SK-N-SH (cell line): ENCODE measurements around the gene TPRG1. TPM values are rescaled to one million over a fixed set of nuclear protein-coding genes. Genes with fewer than 3 reads are reported as not detected.

Experiments used
- CTCF ChIA-PET: fragments of 300-600, 350-600 bp; formaldehyde crosslinking; extraction: SDS; loops from one replicate; lab custom pipeline; 2021; lab: Yijun Ruan, JAX
- POLR2A ChIA-PET: fragments of 350-600 bp; sonication (Branson Sonifier 250); formaldehyde crosslinking; extraction: SDS; loops from one replicate; lab custom pipeline; 2020; ENCODE audit warnings: antibody characterized with exemption, inconsistent platforms; lab: Yijun Ruan, JAX
- DNase-seq: peaks from one replicate; pipeline ENCODE4 v3.0.0; 2012
- H2AFZ ChIP-seq: fragments of 200-600 bp; sonication (generic); 2 replicates; pipeline ENCODE4 v1.8.1; 2016; ENCODE audit warnings: antibody characterized with exemption, mild to moderate bottlenecking, low read depth
- H3F3A ChIP-seq: fragments of 200-600 bp; sonication (generic); replicated peaks from 2 replicates; pipeline ENCODE3; 2016; ENCODE audit warnings: antibody characterized with exemption, mild to moderate bottlenecking; ENCODE audit not compliant: insufficient read depth
- H3K27ac ChIP-seq, 2 experiments: fragments of 200-500 bp in 1 of 2; fragments of 200-600 bp in 1 of 2; sonication (Bioruptor generic) in 1 of 2; sonication (generic), shearing (Covaris generic) in 1 of 2; 2 replicates each; pipeline versions ENCODE4 v1.5.1 to v1.6.1; 2014 to 2016; ENCODE audit warnings: low read depth in 2 of 2, inconsistent platforms in 1 of 2, low read length in 1 of 2, mild to moderate bottlenecking in 1 of 2, mixed read lengths in 1 of 2
- H3K27me3 ChIP-seq: fragments of 200-600 bp; sonication (generic), shearing (Covaris generic); 2 replicates; pipeline ENCODE4 v1.6.1; 2016; ENCODE audit warnings: mixed run types; ENCODE audit not compliant: insufficient read depth
- H3K36me3 ChIP-seq, 2 experiments: fragments of 200-500 bp in 1 of 2; fragments of 200-600 bp in 1 of 2; sonication (Bioruptor generic) in 1 of 2; sonication (generic) in 1 of 2; replicated peaks in 1 of 2; 2 replicates each; pipeline versions ENCODE3 to v1.5.1; 2014 to 2016; ENCODE audit warnings: low read length in 1 of 2, mild to moderate bottlenecking in 1 of 2; ENCODE audit not compliant: insufficient read depth in 2 of 2, control insufficient read depth in 1 of 2
- H3K4me1 ChIP-seq, 2 experiments: fragments of 200-500 bp in 1 of 2; fragments of 200-600 bp in 1 of 2; sonication (Bioruptor generic) in 1 of 2; sonication (generic), shearing (Covaris generic) in 1 of 2; 2 replicates each; pipeline versions ENCODE4 v1.5.1 to v1.6.1; 2014 to 2016; ENCODE audit warnings: low read depth in 1 of 2, low read length in 1 of 2, mixed run types in 1 of 2; ENCODE audit not compliant: insufficient read depth in 2 of 2, control insufficient read depth in 1 of 2
- H3K4me2 ChIP-seq: fragments of 200-600 bp; sonication (generic), shearing (Covaris generic); 2 replicates; pipeline ENCODE4 v1.6.1; 2017; ENCODE audit warnings: mixed run types
- H3K4me3 ChIP-seq, 2 experiments: fragments of 200-500 bp in 1 of 2; fragments of 200-600 bp in 1 of 2; sonication (Bioruptor generic) in 1 of 2; sonication (generic), shearing (Covaris generic) in 1 of 2; 2 replicates each; pipeline versions ENCODE4 v1.5.1 to v1.8.1; 2014 to 2016; ENCODE audit warnings: low read depth in 2 of 2, inconsistent platforms in 1 of 2, low read length in 1 of 2, mild to moderate bottlenecking in 1 of 2, mixed read lengths in 1 of 2, moderate library complexity in 1 of 2
- H3K79me2 ChIP-seq: fragments of 200-600 bp; sonication (generic); 2 replicates; pipeline ENCODE4 v1.8.1; 2017; ENCODE audit warnings: mild to moderate bottlenecking; ENCODE audit not compliant: insufficient read depth
- H3K9ac ChIP-seq: fragments of 200-600 bp; sonication (generic); 2 replicates; pipeline ENCODE4 v1.6.1; 2017; ENCODE audit warnings: mixed run types
- H3K9me2 ChIP-seq: fragments of 200-600 bp; sonication (generic); 2 replicates; pipeline ENCODE4 v1.6.1; 2017; ENCODE audit warnings: mixed run types
- H3K9me3 ChIP-seq: fragments of 200-600 bp; sonication (generic); 2 replicates; pipeline ENCODE4 v1.6.1; 2017; ENCODE audit warnings: mixed run types, mild to moderate bottlenecking, moderate library complexity
- H4K20me1 ChIP-seq: fragments of 200-600 bp; sonication (generic); 2 replicates; pipeline ENCODE4 v1.6.1; 2017; ENCODE audit warnings: mild to moderate bottlenecking, mixed run types; ENCODE audit not compliant: insufficient read depth
- CHD2 ChIP-seq: fragments of 150-350 bp; IDR thresholded peaks from 2 replicates; pipeline ENCODE4 v1.6.1; 2018; ENCODE audit warnings: low read length; ENCODE audit not compliant: partially characterized antibody
- ELF1 ChIP-seq: IDR thresholded peaks from 2 replicates; pipeline ENCODE4 v1.4.0; 2012
- EP300 ChIP-seq, 2 experiments: IDR thresholded peaks; 2 replicates each; pipeline versions ENCODE4 v1.4.0 to v1.6.1; 2012; ENCODE audit warnings: borderline replicate concordance in 1 of 2, low read depth in 1 of 2, low read length in 1 of 2
- EZH2phosphoT487 ChIP-seq: fragments of 200-600 bp; sonication (generic); IDR thresholded peaks from 2 replicates; pipeline ENCODE4 v1.6.1; 2017; ENCODE audit warnings: low read depth, mixed run types, mild to moderate bottlenecking, antibody characterized with exemption, moderate library complexity, borderline replicate concordance
- FOXJ3 ChIP-seq: sonication (generic); formaldehyde crosslinking; IDR thresholded peaks from 2 replicates; pipeline ENCODE4 v1.5.1; 2020; ENCODE audit warnings: mild to moderate bottlenecking, missing genetic modification reagents
- NRF1 ChIP-seq: IDR thresholded peaks from 2 replicates; pipeline ENCODE4 v1.6.1; 2012; ENCODE audit warnings: low read depth, mild to moderate bottlenecking, low read length
- POLR2AphosphoS5 ChIP-seq: IDR thresholded peaks from 2 replicates; pipeline ENCODE4 v1.6.1; 2012; ENCODE audit warnings: low read depth, low read length
- RXRA ChIP-seq: IDR thresholded peaks from 2 replicates; pipeline ENCODE4 v1.4.0; 2012; ENCODE audit warnings: low read depth, mild to moderate bottlenecking, borderline replicate concordance
- SIN3A ChIP-seq: IDR thresholded peaks from 2 replicates; pipeline ENCODE4 v1.6.1; 2012; ENCODE audit warnings: low read depth, mild to moderate bottlenecking, low read length, moderate library complexity, borderline replicate concordance
- SMC3 ChIP-seq: IDR thresholded peaks from 2 replicates; pipeline ENCODE4 v1.6.1; 2012; ENCODE audit warnings: low read depth, low read length, improper control_type of control experiment
- TCF12 ChIP-seq: IDR thresholded peaks from 2 replicates; pipeline ENCODE4 v1.4.0; 2012
- USF1 ChIP-seq: IDR thresholded peaks from 2 replicates; pipeline ENCODE4 v1.4.0; 2012; ENCODE audit warnings: low read depth, borderline replicate concordance
- ZBTB33 ChIP-seq: IDR thresholded peaks from 2 replicates; pipeline ENCODE4 v1.4.0; 2012; ENCODE audit warnings: low read depth, borderline replicate concordance
- WGBS: methylation state at CpG from one replicate; pipeline ENCODE4 v1.1.6; 2017; ENCODE audit warnings: low lambda C conversion rate; 5-methylcytosine and 5-hydroxymethylcytosine counted together
- polyA plus RNA-seq, 3 experiments: library from polyadenylated mRNA; depleted of rRNA; stranded (reverse); fragments of >200 nt; gene quantifications; 2 replicates each; pipeline ENCODE4 v1.2.3, GENCODE V29; 2012
- TF ChIP-seq, protein P1 (sequence below): IDR thresholded peaks from 2 replicates; pipeline ENCODE4; 2012
- TF ChIP-seq, protein P2 (sequence below): fragments of 200-600 bp; sonication (generic); IDR thresholded peaks from 2 replicates; pipeline ENCODE4 v1.6.1; 2017; ENCODE audit warnings: antibody characterized with exemption, mild to moderate bottlenecking, moderate library complexity
- TF ChIP-seq, protein P3 (sequence below): IDR thresholded peaks from 2 replicates; pipeline ENCODE4 v1.6.1; 2012; ENCODE audit warnings: mild to moderate bottlenecking, low read depth, low read length, moderate library complexity

Gene TPRG1
- polyA plus RNA-seq, 1 of the 3 experiments (the other 2 are of a cell fraction): 0.64 TPM

GRCh38 chr3:189160519-189161309 is 11.1 kb upstream of the TPRG1 start:
- no peaks in the 10 kb centered on the region for H3F3A ChIP-seq
- H3K4me1 ChIP-seq: no peaks in the 10 kb centered on the region
- H3K9me3 ChIP-seq: no peaks in the 10 kb centered on the region
- WGBS: 18% methylated on average over 8 of the region's 8 CpGs
- no peak overlapping the region for H3K27ac ChIP-seq
- no peaks in the 10 kb centered on the region for H3K79me2 ChIP-seq
- no peaks in the 10 kb centered on the region for H3K36me3 ChIP-seq
- H3K27me3 ChIP-seq: peaks cover 7% of the 10 kb centered on the region; the same call in 1 of the 2 replicates
- no peak overlapping the region for H2AFZ ChIP-seq
- CTCF ChIA-PET: interaction anchor here (1.0 to 3.9 kb wide), 3 partner anchors 12 to 1421 kb away, joined by 3 to 17 read pairs (median 3); no protein-coding TSS in a partner anchor
- TF ChIP-seq, protein P1, sequence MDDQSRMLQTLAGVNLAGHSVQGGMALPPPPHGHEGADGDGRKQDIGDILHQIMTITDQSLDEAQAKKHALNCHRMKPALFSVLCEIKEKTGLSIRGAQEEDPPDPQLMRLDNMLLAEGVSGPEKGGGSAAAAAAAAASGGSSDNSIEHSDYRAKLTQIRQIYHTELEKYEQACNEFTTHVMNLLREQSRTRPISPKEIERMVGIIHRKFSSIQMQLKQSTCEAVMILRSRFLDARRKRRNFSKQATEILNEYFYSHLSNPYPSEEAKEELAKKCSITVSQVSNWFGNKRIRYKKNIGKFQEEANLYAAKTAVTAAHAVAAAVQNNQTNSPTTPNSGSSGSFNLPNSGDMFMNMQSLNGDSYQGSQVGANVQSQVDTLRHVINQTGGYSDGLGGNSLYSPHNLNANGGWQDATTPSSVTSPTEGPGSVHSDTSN: no peak
- TF ChIP-seq, protein P2, sequence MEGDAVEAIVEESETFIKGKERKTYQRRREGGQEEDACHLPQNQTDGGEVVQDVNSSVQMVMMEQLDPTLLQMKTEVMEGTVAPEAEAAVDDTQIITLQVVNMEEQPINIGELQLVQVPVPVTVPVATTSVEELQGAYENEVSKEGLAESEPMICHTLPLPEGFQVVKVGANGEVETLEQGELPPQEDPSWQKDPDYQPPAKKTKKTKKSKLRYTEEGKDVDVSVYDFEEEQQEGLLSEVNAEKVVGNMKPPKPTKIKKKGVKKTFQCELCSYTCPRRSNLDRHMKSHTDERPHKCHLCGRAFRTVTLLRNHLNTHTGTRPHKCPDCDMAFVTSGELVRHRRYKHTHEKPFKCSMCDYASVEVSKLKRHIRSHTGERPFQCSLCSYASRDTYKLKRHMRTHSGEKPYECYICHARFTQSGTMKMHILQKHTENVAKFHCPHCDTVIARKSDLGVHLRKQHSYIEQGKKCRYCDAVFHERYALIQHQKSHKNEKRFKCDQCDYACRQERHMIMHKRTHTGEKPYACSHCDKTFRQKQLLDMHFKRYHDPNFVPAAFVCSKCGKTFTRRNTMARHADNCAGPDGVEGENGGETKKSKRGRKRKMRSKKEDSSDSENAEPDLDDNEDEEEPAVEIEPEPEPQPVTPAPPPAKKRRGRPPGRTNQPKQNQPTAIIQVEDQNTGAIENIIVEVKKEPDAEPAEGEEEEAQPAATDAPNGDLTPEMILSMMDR: no peak
- TF ChIP-seq SMC3 (no peak), USF1 (no peak)
- no peaks in the 10 kb centered on the region for H3K9me2 ChIP-seq
- H3K4me2 ChIP-seq: no peak overlapping the region
- no peak overlapping the region for H3K9ac ChIP-seq
- POLR2A ChIA-PET: no interaction called here
- no peak overlapping the region for H3K4me3 ChIP-seq
- no peak for DNase-seq
- H4K20me1 ChIP-seq: no peaks in the 10 kb centered on the region

DNA sequence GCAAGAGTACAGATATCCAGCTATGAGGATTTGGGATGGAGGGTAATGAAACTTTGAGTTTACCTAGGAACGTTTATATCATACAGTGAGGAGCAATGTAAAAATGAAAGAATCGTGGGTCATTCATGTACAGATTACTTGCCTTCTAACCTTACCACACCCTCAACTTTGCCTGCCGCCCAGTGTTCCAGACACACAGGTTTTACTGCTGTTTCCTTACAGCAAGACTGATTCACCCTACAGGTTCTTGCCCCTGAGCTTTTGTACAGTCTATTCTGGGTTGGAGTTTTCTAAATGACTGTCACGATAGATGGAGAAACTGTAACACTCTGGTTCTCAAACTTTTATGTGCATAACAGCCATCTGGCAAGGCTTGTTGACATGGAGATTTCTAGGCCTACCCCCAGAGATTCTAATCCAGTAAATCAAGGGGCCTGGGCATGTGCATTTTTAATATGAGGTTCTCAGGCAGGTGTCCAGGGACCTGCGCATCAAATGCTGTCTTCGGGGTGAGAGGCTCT is 6.6 kb upstream of the TPRG1 start:
- no peak overlapping the region for H3K4me3 ChIP-seq
- no peaks in the 10 kb centered on the region for H3K4me1 ChIP-seq
- H3K79me2 ChIP-seq: no peaks in the 10 kb centered on the region
- CTCF ChIA-PET: interaction anchor here (1.1 to 1.3 kb wide), 2 partner anchors 1425 to 2000 kb away, joined by 3 to 6 read pairs; no protein-coding TSS in a partner anchor
- H3K9me3 ChIP-seq: no peaks in the 10 kb centered on the region
- no peak overlapping the region for H3K27ac ChIP-seq
- no peaks in the 10 kb centered on the region for H3K36me3 ChIP-seq
- H2AFZ ChIP-seq: no peak overlapping the region
- H4K20me1 ChIP-seq: no peaks in the 10 kb centered on the region
- H3K4me2 ChIP-seq: no peak overlapping the region
- H3K9ac ChIP-seq: no peak overlapping the region
- no peaks in the 10 kb centered on the region for H3K9me2 ChIP-seq
- POLR2A ChIA-PET: no interaction called here
- H3K27me3 ChIP-seq: peaks cover 5% of the 10 kb centered on the region; the same call in 1 of the 2 replicates
- 27% methylated on average over 6 of the region's 6 CpGs for WGBS
- no peak for DNase-seq
- no peaks in the 10 kb centered on the region for H3F3A ChIP-seq
- no peak for TF ChIP-seq SIN3A
- TF ChIP-seq CHD2: no peak
- TF ChIP-seq ZBTB33: no peak
- TF ChIP-seq ELF1: no peak
- no peak for TF ChIP-seq TCF12
- TF ChIP-seq EZH2phosphoT487: no peak
- TF ChIP-seq FOXJ3 (CRISPR knock-in tag): no peak
- TF ChIP-seq NRF1: no peak
- TF ChIP-seq RXRA: no peak
- TF ChIP-seq, protein P3, sequence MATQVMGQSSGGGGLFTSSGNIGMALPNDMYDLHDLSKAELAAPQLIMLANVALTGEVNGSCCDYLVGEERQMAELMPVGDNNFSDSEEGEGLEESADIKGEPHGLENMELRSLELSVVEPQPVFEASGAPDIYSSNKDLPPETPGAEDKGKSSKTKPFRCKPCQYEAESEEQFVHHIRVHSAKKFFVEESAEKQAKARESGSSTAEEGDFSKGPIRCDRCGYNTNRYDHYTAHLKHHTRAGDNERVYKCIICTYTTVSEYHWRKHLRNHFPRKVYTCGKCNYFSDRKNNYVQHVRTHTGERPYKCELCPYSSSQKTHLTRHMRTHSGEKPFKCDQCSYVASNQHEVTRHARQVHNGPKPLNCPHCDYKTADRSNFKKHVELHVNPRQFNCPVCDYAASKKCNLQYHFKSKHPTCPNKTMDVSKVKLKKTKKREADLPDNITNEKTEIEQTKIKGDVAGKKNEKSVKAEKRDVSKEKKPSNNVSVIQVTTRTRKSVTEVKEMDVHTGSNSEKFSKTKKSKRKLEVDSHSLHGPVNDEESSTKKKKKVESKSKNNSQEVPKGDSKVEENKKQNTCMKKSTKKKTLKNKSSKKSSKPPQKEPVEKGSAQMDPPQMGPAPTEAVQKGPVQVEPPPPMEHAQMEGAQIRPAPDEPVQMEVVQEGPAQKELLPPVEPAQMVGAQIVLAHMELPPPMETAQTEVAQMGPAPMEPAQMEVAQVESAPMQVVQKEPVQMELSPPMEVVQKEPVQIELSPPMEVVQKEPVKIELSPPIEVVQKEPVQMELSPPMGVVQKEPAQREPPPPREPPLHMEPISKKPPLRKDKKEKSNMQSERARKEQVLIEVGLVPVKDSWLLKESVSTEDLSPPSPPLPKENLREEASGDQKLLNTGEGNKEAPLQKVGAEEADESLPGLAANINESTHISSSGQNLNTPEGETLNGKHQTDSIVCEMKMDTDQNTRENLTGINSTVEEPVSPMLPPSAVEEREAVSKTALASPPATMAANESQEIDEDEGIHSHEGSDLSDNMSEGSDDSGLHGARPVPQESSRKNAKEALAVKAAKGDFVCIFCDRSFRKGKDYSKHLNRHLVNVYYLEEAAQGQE: no peak
- no peak for TF ChIP-seq POLR2AphosphoS5
- no peak for TF ChIP-seq EP300 (IDR thresholded peaks at IDR 0.05; ENCODE audit: borderline replicate concordance in 1 of 2, low read depth in 1 of 2, low read length in 1 of 2)
